H1 (cell line): Measurements from ENCODE around the gene CNNM3. TPM values are rescaled to one million over a fixed set of nuclear protein-coding genes. Genes with fewer than 3 reads are reported as not detected.

Source experiments
- CTCF ChIA-PET: fragments of 300-600 bp; sonication (Branson Sonifier 250); formaldehyde crosslinking; loops from one replicate; lab custom pipeline; 2021; ENCODE audit not compliant: partially characterized antibody; lab: Charles Lee
- POLR2A ChIA-PET: fragments of 300-600 bp; sonication (Branson Sonifier 250); formaldehyde crosslinking; loops from one replicate; lab custom pipeline; 2021; ENCODE audit warnings: inconsistent platforms; ENCODE audit not compliant: partially characterized antibody; lab: Charles Lee
- DNase-seq, 2 experiments: peaks; one replicate each; pipeline versions ENCODE4 v3.0.0 to v3.0.0-alpha.2; 2010 to 2022; ENCODE audit warnings: low spot score in 2 of 2, low read depth in 1 of 2, mixed read lengths in 1 of 2
- FAIRE-seq: peaks from 2 replicates; lab custom pipeline; 2011; peaks lifted over from hg19 to GRCh38; lab: Jason Lieb, UNC
- H2AFZ ChIP-seq: 2 replicates; pipeline ENCODE4 v1.8.1; 2012; ENCODE audit warnings: low read length, inconsistent platforms
- H2AK5ac ChIP-seq: 2 replicates; pipeline ENCODE4 v1.6.1; 2013; ENCODE audit warnings: low read depth, low read length
- H2BK120ac ChIP-seq: replicated peaks from 2 replicates; pipeline ENCODE3; 2013; ENCODE audit warnings: low read depth, low read length, inconsistent platforms
- H2BK12ac ChIP-seq: 2 replicates; pipeline ENCODE4 v1.6.1; 2013; ENCODE audit warnings: low read depth, low read length
- H2BK15ac ChIP-seq: 2 replicates; pipeline ENCODE4 v1.6.1; 2013; ENCODE audit warnings: low read length
- H2BK20ac ChIP-seq: 2 replicates; pipeline ENCODE4 v1.6.1; 2013; ENCODE audit warnings: low read length
- H2BK5ac ChIP-seq: 2 replicates; pipeline ENCODE4 v1.6.1; 2013; ENCODE audit warnings: low read depth, low read length
- H3K14ac ChIP-seq: 2 replicates; pipeline ENCODE4 v1.6.1; 2013; ENCODE audit warnings: inconsistent platforms; ENCODE audit not compliant: insufficient read length
- H3K18ac ChIP-seq: 2 replicates; pipeline ENCODE4 v1.6.1; 2013; ENCODE audit warnings: low read length; ENCODE audit errors: extremely low read depth
- H3K23ac ChIP-seq: 2 replicates; pipeline ENCODE4 v1.6.1; 2013; ENCODE audit warnings: inconsistent platforms; ENCODE audit not compliant: insufficient read length
- H3K23me2 ChIP-seq: 2 replicates; pipeline ENCODE4 v1.6.1; 2013; ENCODE audit warnings: low read depth, low read length
- H3K27ac ChIP-seq: 2 replicates; pipeline ENCODE4 v1.6.1; 2011; ENCODE audit warnings: low read depth, low read length, inconsistent platforms
- H3K27me3 ChIP-seq, 4 experiments: replicated peaks in 1 of 4; 1 replicate in 1 of 4; 2 replicates in 3 of 4; pipeline versions ENCODE4 v1.6.1 to v1.8.1; 2011 to 2013; ENCODE audit warnings: low read length in 3 of 4, mild to moderate bottlenecking in 3 of 4, inconsistent platforms in 2 of 4, mixed read lengths in 2 of 4, moderate library complexity in 1 of 4; ENCODE audit not compliant: control insufficient read depth in 3 of 4, insufficient read depth in 3 of 4; ENCODE audit errors: extremely low read depth in 1 of 4
- H3K36me3 ChIP-seq, 4 experiments: 2 replicates each; pipeline versions ENCODE4 v1.6.1 to v1.8.1; 2011 to 2013; ENCODE audit warnings: mild to moderate bottlenecking in 4 of 4, low read length in 3 of 4, moderate library complexity in 2 of 4, control low read depth in 1 of 4, inconsistent platforms in 1 of 4; ENCODE audit not compliant: insufficient read depth in 4 of 4, control insufficient read depth in 2 of 4
- H3K4ac ChIP-seq: replicated peaks from 2 replicates; pipeline ENCODE3; 2013; ENCODE audit warnings: low read length, low read depth, mixed read lengths, inconsistent platforms; ENCODE audit not compliant: insufficient read length
- H3K4me1 ChIP-seq, 4 experiments: replicated peaks in 1 of 4; 1 replicate in 1 of 4; 2 replicates in 3 of 4; pipeline versions ENCODE4 v1.6.1 to v1.8.1; 2011 to 2013; ENCODE audit warnings: low read length in 3 of 4, inconsistent platforms in 2 of 4, mixed read lengths in 1 of 4; ENCODE audit not compliant: insufficient read depth in 4 of 4, control insufficient read depth in 3 of 4
- H3K4me2 ChIP-seq, 2 experiments: 2 replicates each; pipeline versions ENCODE4 v1.6.1 to v1.8.1; 2011 to 2013; ENCODE audit warnings: low read depth in 2 of 2, low read length in 2 of 2, control low read depth in 1 of 2, inconsistent platforms in 1 of 2, mild to moderate bottlenecking in 1 of 2; ENCODE audit not compliant: insufficient read depth in 1 of 2
- H3K4me3 ChIP-seq, 4 experiments: fragments of 200-600, 300-600 bp in 1 of 4; sonication (generic), shearing (Covaris generic), sonication (Bioruptor Twin) in 1 of 4; 2 replicates each; pipeline versions ENCODE4 v1.5.1 to v1.8.1; 2011 to 2016; ENCODE audit warnings: low read length in 4 of 4, low read depth in 3 of 4, control low read depth in 2 of 4, inconsistent platforms in 2 of 4, mild to moderate bottlenecking in 2 of 4, mixed read lengths in 1 of 4, moderate library complexity in 1 of 4; ENCODE audit not compliant: insufficient read depth in 2 of 4; ENCODE audit errors: extremely low read depth in 1 of 4
- H3K56ac ChIP-seq: replicated peaks from 2 replicates; pipeline ENCODE3; 2013; ENCODE audit warnings: low read depth, mild to moderate bottlenecking, mixed read lengths, low read length, inconsistent platforms; ENCODE audit not compliant: insufficient read length
- H3K79me1 ChIP-seq: 2 replicates; pipeline ENCODE4 v1.6.1; 2013; ENCODE audit warnings: low read depth, low read length, control low read depth
- H3K79me2 ChIP-seq, 2 experiments: 2 replicates each; pipeline versions ENCODE4 v1.6.1 to v1.8.1; 2012 to 2013; ENCODE audit warnings: low read length in 2 of 2, mild to moderate bottlenecking in 2 of 2, inconsistent platforms in 1 of 2; ENCODE audit not compliant: insufficient read depth in 2 of 2, control insufficient read depth in 1 of 2
- H3K9ac ChIP-seq, 4 experiments: replicated peaks in 1 of 4; 1 replicate in 1 of 4; 2 replicates in 3 of 4; pipeline versions ENCODE4 v1.6.1 to v1.8.1; 2011 to 2013; ENCODE audit warnings: low read depth in 3 of 4, low read length in 3 of 4, control low read depth in 2 of 4, mild to moderate bottlenecking in 2 of 4, moderate library complexity in 2 of 4, inconsistent platforms in 1 of 4; ENCODE audit errors: extremely low read depth in 1 of 4
- H3K9me3 ChIP-seq, 2 experiments: 2 replicates each; pipeline versions ENCODE4 v1.6.1 to v1.8.1; 2012 to 2013; ENCODE audit warnings: mild to moderate bottlenecking in 2 of 2, moderate library complexity in 2 of 2, control low read depth in 1 of 2, inconsistent platforms in 1 of 2, low read depth in 1 of 2, low read length in 1 of 2, mixed read lengths in 1 of 2; ENCODE audit not compliant: insufficient read depth in 2 of 2
- H4K20me1 ChIP-seq, 2 experiments: replicated peaks in 1 of 2; 2 replicates each; pipeline versions ENCODE3 to v1.8.1; 2011 to 2013; ENCODE audit warnings: inconsistent platforms in 2 of 2, low read length in 2 of 2, mild to moderate bottlenecking in 1 of 2; ENCODE audit not compliant: insufficient read depth in 2 of 2, control insufficient read depth in 1 of 2
- H4K5ac ChIP-seq: 2 replicates; pipeline ENCODE4 v1.6.1; 2013; ENCODE audit warnings: low read length, low read depth, mixed read lengths, inconsistent platforms; ENCODE audit not compliant: insufficient read length
- H4K8ac ChIP-seq: 2 replicates; pipeline ENCODE4 v1.8.0; 2013; ENCODE audit warnings: mild to moderate bottlenecking, moderate library complexity, low read length, inconsistent platforms; ENCODE audit not compliant: insufficient read depth; ENCODE audit errors: extremely low read depth
- H4K91ac ChIP-seq: replicated peaks from 2 replicates; pipeline ENCODE3; 2013; ENCODE audit warnings: low read length, mixed read lengths, inconsistent platforms; ENCODE audit not compliant: insufficient read length
- EP300 ChIP-seq, 2 experiments: IDR thresholded peaks; 1 replicate in 1 of 2; 2 replicates in 1 of 2; pipeline ENCODE4 v1.6.1; 2011 to 2012; ENCODE audit warnings: low read depth in 2 of 2, low read length in 2 of 2, mild to moderate bottlenecking in 2 of 2, borderline replicate concordance in 1 of 2, inconsistent platforms in 1 of 2, moderate library complexity in 1 of 2
- HDAC6 ChIP-seq: IDR thresholded peaks from one replicate; pipeline ENCODE4 v1.7.1; 2012; ENCODE audit warnings: low read depth, mild to moderate bottlenecking, inconsistent platforms, low read length, moderate library complexity
- MAFK ChIP-seq: IDR thresholded peaks from 2 replicates; pipeline ENCODE4 v1.6.1; 2012; ENCODE audit warnings: low read depth, mild to moderate bottlenecking, improper control_type of control experiment, low read length
- SP2 ChIP-seq: IDR thresholded peaks from 2 replicates; pipeline ENCODE4 v1.6.1; 2012; ENCODE audit warnings: mild to moderate bottlenecking, low read length, inconsistent platforms
- polyA plus RNA-seq, 7 experiments: library from polyadenylated mRNA; depleted of rRNA in 3 of 7; stranded (reverse) in 5 of 7; unstranded in 2 of 7; fragments of >200 nt in 5 of 7; fragments of 200-250 nt in 2 of 7; gene quantifications; 1 replicate in 5 of 7; 2 replicates in 1 of 7; 4 replicates in 1 of 7; pipeline versions ENCODE4 v1.2.1 to v1.2.3, GENCODE V29; 2011 to 2013; ENCODE audit warnings: missing spikeins in 2 of 7, mixed read lengths in 2 of 7
- total RNA-seq: library from RNA; stranded (reverse); fragmentation: NEBNext Ultra II Directional; extraction: Animal tissue kit (Norgen Biotek cat#: 25700); gene quantifications from 2 replicates; pipeline ENCODE4 v1.2.1, GENCODE V29; 2021

The CNNM3 gene
- total and polyA plus RNA-seq, 2 of the 8 experiments (the other 6 are each of a cell fraction or from before 2014, with no cell fraction given): 29.1 to 29.2 TPM

DNA sequence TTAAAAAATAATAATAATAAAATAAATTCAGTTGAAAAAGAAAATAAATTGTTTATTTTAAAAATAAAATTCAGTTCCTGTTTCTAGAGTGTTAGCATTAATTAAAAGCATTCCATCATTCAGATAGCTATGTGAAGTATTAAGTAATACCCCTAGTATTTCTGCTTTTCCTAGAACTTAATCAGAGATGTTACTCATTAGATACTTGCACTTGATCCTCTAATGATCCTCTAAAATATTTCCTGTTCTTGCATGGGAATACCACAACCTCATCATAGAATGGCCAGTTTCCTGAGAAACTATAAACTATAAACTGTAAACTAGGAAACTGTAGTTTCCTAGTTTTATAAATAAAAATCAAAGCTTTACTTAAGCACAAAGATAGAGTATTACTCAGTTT, 11.1 kb upstream of the CNNM3 start:
- POLR2A ChIA-PET: interaction anchor here (1.4 kb wide), 1 partner anchor 9 kb away, joined by 3 read pairs; no protein-coding TSS in a partner anchor
- Histone ChIP-seq H2BK5ac (no peak overlapping the region), H4K5ac (no peak overlapping the region), H3K14ac (no peak overlapping the region), H4K20me1 (peaks cover 0 to 5% of the 10 kb centered on the region in 2 experiments), H2BK15ac (no peak overlapping the region), H4K91ac (no peak overlapping the region), H4K8ac (no peak overlapping the region), H3K36me3 (peaks cover 0 to 6% (median 5%) of the 10 kb centered on the region in 4 experiments; a peak in 3 of 8 replicates), H3K23me2 (peaks cover 7% of the 10 kb centered on the region; the same call in 1 of the 2 replicates), H3K27ac (no peak overlapping the region), H3K9me3 (no peaks in the 10 kb centered on the region), H3K79me1 (no peaks in the 10 kb centered on the region), H3K4ac (no peak overlapping the region), H2BK12ac (no peak overlapping the region), H3K9ac (no peak overlapping the region), H3K56ac (no peak overlapping the region), H3K4me3 (no peak overlapping the region), H3K79me2 (no peaks in the 10 kb centered on the region), H3K23ac (no peak overlapping the region), H2BK120ac (no peak overlapping the region), H2AFZ (no peak overlapping the region), H3K27me3 (no peaks in the 10 kb centered on the region), H3K4me1 (no peaks in the 10 kb centered on the region; a peak in 2 of 7 replicates), H3K18ac (no peak overlapping the region), H2BK20ac (no peak overlapping the region), H2AK5ac (no peak overlapping the region), H3K4me2 (no peak overlapping the region)
- FAIRE-seq (no peak), DNase-seq (no peak)
- CTCF ChIA-PET: interaction anchor here (1.4 kb wide), 1 partner anchor 11 kb away, joined by 4 read pairs; the partner anchor contains the start of gene CNNM3
- TF ChIP-seq SP2: no peak
- no peak for TF ChIP-seq HDAC6
- no peak for TF ChIP-seq EP300 (IDR thresholded peaks at IDR 0.05; ENCODE audit: borderline replicate concordance in 1 of 2, low read depth in 2 of 2, low read length in 2 of 2)
- no peak for TF ChIP-seq MAFK
